GM23248 (cell line): ENCODE data around the gene SUSD4.

Source experiments
- EZH2 ChIP-seq: fragments of 200-600 bp; sonication (generic); IDR thresholded peaks from 2 replicates; pipeline ENCODE4 v1.6.1; 2018; ENCODE audit warnings: antibody characterized with exemption, mild to moderate bottlenecking; ENCODE audit not compliant: insufficient read depth, poor library complexity, severe bottlenecking
- EZH2phosphoT487 ChIP-seq: fragments of 200-600 bp; sonication (generic); IDR thresholded peaks from 2 replicates; pipeline ENCODE4 v1.6.1; 2018; ENCODE audit warnings: antibody characterized with exemption, moderate library complexity, mild to moderate bottlenecking, low read depth; ENCODE audit not compliant: insufficient read depth

- no peak for TF ChIP-seq EZH2phosphoT487
- no peak for TF ChIP-seq EZH2
These were observed 95.0 kb downstream of the SUSD4 start for GRCh38 chr1:223269006-223269405.
